SK-N-SH (cell line): Measurements from ENCODE around the gene MEIG1. TPM values are rescaled to one million over a fixed set of nuclear protein-coding genes. Genes with fewer than 3 reads are reported as not detected.

ENCODE experiments used
- CTCF ChIA-PET: fragments of 300-600, 350-600 bp; formaldehyde crosslinking; extraction: SDS; loops from one replicate; lab custom pipeline; 2021; lab: Yijun Ruan, JAX
- POLR2A ChIA-PET: fragments of 350-600 bp; sonication (Branson Sonifier 250); formaldehyde crosslinking; extraction: SDS; loops from one replicate; lab custom pipeline; 2020; ENCODE audit warnings: antibody characterized with exemption, inconsistent platforms; lab: Yijun Ruan, JAX
- DNase-seq: peaks from one replicate; pipeline ENCODE4 v3.0.0; 2012
- H2AFZ ChIP-seq: fragments of 200-600 bp; sonication (generic); 2 replicates; pipeline ENCODE4 v1.8.1; 2016; ENCODE audit warnings: antibody characterized with exemption, mild to moderate bottlenecking, low read depth
- H3F3A ChIP-seq: fragments of 200-600 bp; sonication (generic); replicated peaks from 2 replicates; pipeline ENCODE3; 2016; ENCODE audit warnings: antibody characterized with exemption, mild to moderate bottlenecking; ENCODE audit not compliant: insufficient read depth
- H3K27ac ChIP-seq, 2 experiments: fragments of 200-500 bp in 1 of 2; fragments of 200-600 bp in 1 of 2; sonication (Bioruptor generic) in 1 of 2; sonication (generic), shearing (Covaris generic) in 1 of 2; 2 replicates each; pipeline versions ENCODE4 v1.5.1 to v1.6.1; 2014 to 2016; ENCODE audit warnings: low read depth in 2 of 2, inconsistent platforms in 1 of 2, low read length in 1 of 2, mild to moderate bottlenecking in 1 of 2, mixed read lengths in 1 of 2
- H3K27me3 ChIP-seq: fragments of 200-600 bp; sonication (generic), shearing (Covaris generic); 2 replicates; pipeline ENCODE4 v1.6.1; 2016; ENCODE audit warnings: mixed run types; ENCODE audit not compliant: insufficient read depth
- H3K36me3 ChIP-seq, 2 experiments: fragments of 200-500 bp in 1 of 2; fragments of 200-600 bp in 1 of 2; sonication (Bioruptor generic) in 1 of 2; sonication (generic) in 1 of 2; replicated peaks in 1 of 2; 2 replicates each; pipeline versions ENCODE3 to v1.5.1; 2014 to 2016; ENCODE audit warnings: low read length in 1 of 2, mild to moderate bottlenecking in 1 of 2; ENCODE audit not compliant: insufficient read depth in 2 of 2, control insufficient read depth in 1 of 2
- H3K4me1 ChIP-seq, 2 experiments: fragments of 200-500 bp in 1 of 2; fragments of 200-600 bp in 1 of 2; sonication (Bioruptor generic) in 1 of 2; sonication (generic), shearing (Covaris generic) in 1 of 2; 2 replicates each; pipeline versions ENCODE4 v1.5.1 to v1.6.1; 2014 to 2016; ENCODE audit warnings: low read depth in 1 of 2, low read length in 1 of 2, mixed run types in 1 of 2; ENCODE audit not compliant: insufficient read depth in 2 of 2, control insufficient read depth in 1 of 2
- H3K4me2 ChIP-seq: fragments of 200-600 bp; sonication (generic), shearing (Covaris generic); 2 replicates; pipeline ENCODE4 v1.6.1; 2017; ENCODE audit warnings: mixed run types
- H3K4me3 ChIP-seq, 2 experiments: fragments of 200-500 bp in 1 of 2; fragments of 200-600 bp in 1 of 2; sonication (Bioruptor generic) in 1 of 2; sonication (generic), shearing (Covaris generic) in 1 of 2; 2 replicates each; pipeline versions ENCODE4 v1.5.1 to v1.8.1; 2014 to 2016; ENCODE audit warnings: low read depth in 2 of 2, inconsistent platforms in 1 of 2, low read length in 1 of 2, mild to moderate bottlenecking in 1 of 2, mixed read lengths in 1 of 2, moderate library complexity in 1 of 2
- H3K79me2 ChIP-seq: fragments of 200-600 bp; sonication (generic); 2 replicates; pipeline ENCODE4 v1.8.1; 2017; ENCODE audit warnings: mild to moderate bottlenecking; ENCODE audit not compliant: insufficient read depth
- H3K9ac ChIP-seq: fragments of 200-600 bp; sonication (generic); 2 replicates; pipeline ENCODE4 v1.6.1; 2017; ENCODE audit warnings: mixed run types
- H3K9me2 ChIP-seq: fragments of 200-600 bp; sonication (generic); 2 replicates; pipeline ENCODE4 v1.6.1; 2017; ENCODE audit warnings: mixed run types
- H3K9me3 ChIP-seq: fragments of 200-600 bp; sonication (generic); 2 replicates; pipeline ENCODE4 v1.6.1; 2017; ENCODE audit warnings: mixed run types, mild to moderate bottlenecking, moderate library complexity
- H4K20me1 ChIP-seq: fragments of 200-600 bp; sonication (generic); 2 replicates; pipeline ENCODE4 v1.6.1; 2017; ENCODE audit warnings: mild to moderate bottlenecking, mixed run types; ENCODE audit not compliant: insufficient read depth
- EZH2phosphoT487 ChIP-seq: fragments of 200-600 bp; sonication (generic); IDR thresholded peaks from 2 replicates; pipeline ENCODE4 v1.6.1; 2017; ENCODE audit warnings: low read depth, mixed run types, mild to moderate bottlenecking, antibody characterized with exemption, moderate library complexity, borderline replicate concordance
- FOSL2 ChIP-seq: IDR thresholded peaks from 2 replicates; pipeline ENCODE4 v1.4.0; 2012; ENCODE audit warnings: low read depth, mild to moderate bottlenecking, moderate library complexity, borderline replicate concordance
- FOXJ3 ChIP-seq: sonication (generic); formaldehyde crosslinking; IDR thresholded peaks from 2 replicates; pipeline ENCODE4 v1.5.1; 2020; ENCODE audit warnings: mild to moderate bottlenecking, missing genetic modification reagents
- MEF2A ChIP-seq: IDR thresholded peaks from 2 replicates; pipeline ENCODE4 v1.4.0; 2012; ENCODE audit warnings: low read depth, borderline replicate concordance
- NFIC ChIP-seq: IDR thresholded peaks from 2 replicates; pipeline ENCODE4 v1.4.0; 2012; ENCODE audit warnings: borderline replicate concordance
- NRF1 ChIP-seq: IDR thresholded peaks from 2 replicates; pipeline ENCODE4 v1.6.1; 2012; ENCODE audit warnings: low read depth, mild to moderate bottlenecking, low read length
- RAD21 ChIP-seq: IDR thresholded peaks from 2 replicates; pipeline ENCODE4 v1.6.1; 2012; ENCODE audit warnings: mild to moderate bottlenecking, low read length
- RXRA ChIP-seq: IDR thresholded peaks from 2 replicates; pipeline ENCODE4 v1.4.0; 2012; ENCODE audit warnings: low read depth, mild to moderate bottlenecking, borderline replicate concordance
- SMC3 ChIP-seq: IDR thresholded peaks from 2 replicates; pipeline ENCODE4 v1.6.1; 2012; ENCODE audit warnings: low read depth, low read length, improper control_type of control experiment
- TCF12 ChIP-seq: IDR thresholded peaks from 2 replicates; pipeline ENCODE4 v1.4.0; 2012
- TEAD4 ChIP-seq: IDR thresholded peaks from 2 replicates; pipeline ENCODE4 v1.4.0; 2012; ENCODE audit warnings: mild to moderate bottlenecking, borderline replicate concordance; ENCODE audit not compliant: insufficient read depth
- YY1 ChIP-seq: IDR thresholded peaks from 2 replicates; pipeline ENCODE4 v1.4.0; 2012; ENCODE audit warnings: low read depth, mild to moderate bottlenecking
- WGBS: methylation state at CpG from one replicate; pipeline ENCODE4 v1.1.6; 2017; ENCODE audit warnings: low lambda C conversion rate; 5-methylcytosine and 5-hydroxymethylcytosine counted together
- polyA plus RNA-seq, 3 experiments: library from polyadenylated mRNA; depleted of rRNA; stranded (reverse); fragments of >200 nt; gene quantifications; 2 replicates each; pipeline ENCODE4 v1.2.3, GENCODE V29; 2012
- TF ChIP-seq, protein P1 (sequence below): fragments of 150-350 bp; IDR thresholded peaks from 2 replicates; pipeline ENCODE4 v1.6.1; 2016; ENCODE audit warnings: mild to moderate bottlenecking, low read depth, low read length
- TF ChIP-seq, protein P2 (sequence below): IDR thresholded peaks from 2 replicates; pipeline ENCODE4 v1.4.0; 2012; ENCODE audit warnings: low read depth
- TF ChIP-seq, protein P3 (sequence below): IDR thresholded peaks from 2 replicates; pipeline ENCODE4; 2012

MEIG1 gene
- polyA plus RNA-seq, 1 of the 3 experiments (the other 2 are of a cell fraction) = 0.43 TPM

DNA sequence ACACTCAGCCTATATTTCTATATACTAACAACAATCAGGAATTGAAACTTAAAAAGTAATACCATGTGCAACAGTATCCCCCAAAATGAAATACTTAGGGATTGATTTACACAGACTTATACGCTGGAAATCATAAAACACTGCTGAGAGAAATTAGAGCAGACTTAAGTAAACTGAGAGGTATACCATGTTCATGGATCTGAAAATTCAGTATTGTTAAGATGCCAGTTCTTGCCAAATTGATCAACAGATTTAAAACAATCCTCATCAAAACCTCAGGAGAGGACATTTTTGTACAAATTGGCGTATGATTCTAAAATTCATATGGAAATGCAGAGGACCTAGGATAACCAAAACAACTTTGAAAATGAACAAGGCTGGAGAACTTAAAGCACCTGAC is 42.6 kb upstream of the MEIG1 start:
- CTCF ChIA-PET = no interaction called here
- no peaks in the 10 kb centered on the region for H3K4me1 ChIP-seq
- TF ChIP-seq NFIC = no peak
- no peak for TF ChIP-seq FOSL2
- TF ChIP-seq RXRA = no peak
- TF ChIP-seq SMC3 = no peak
- TF ChIP-seq TEAD4 = no peak
- no peak for TF ChIP-seq EZH2phosphoT487
- TF ChIP-seq, protein P1, sequence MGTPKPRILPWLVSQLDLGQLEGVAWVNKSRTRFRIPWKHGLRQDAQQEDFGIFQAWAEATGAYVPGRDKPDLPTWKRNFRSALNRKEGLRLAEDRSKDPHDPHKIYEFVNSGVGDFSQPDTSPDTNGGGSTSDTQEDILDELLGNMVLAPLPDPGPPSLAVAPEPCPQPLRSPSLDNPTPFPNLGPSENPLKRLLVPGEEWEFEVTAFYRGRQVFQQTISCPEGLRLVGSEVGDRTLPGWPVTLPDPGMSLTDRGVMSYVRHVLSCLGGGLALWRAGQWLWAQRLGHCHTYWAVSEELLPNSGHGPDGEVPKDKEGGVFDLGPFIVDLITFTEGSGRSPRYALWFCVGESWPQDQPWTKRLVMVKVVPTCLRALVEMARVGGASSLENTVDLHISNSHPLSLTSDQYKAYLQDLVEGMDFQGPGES = no peak
- TF ChIP-seq YY1 = no peak
- no peak for TF ChIP-seq RAD21
- TF ChIP-seq MEF2A = no peak
- TF ChIP-seq, protein P2, sequence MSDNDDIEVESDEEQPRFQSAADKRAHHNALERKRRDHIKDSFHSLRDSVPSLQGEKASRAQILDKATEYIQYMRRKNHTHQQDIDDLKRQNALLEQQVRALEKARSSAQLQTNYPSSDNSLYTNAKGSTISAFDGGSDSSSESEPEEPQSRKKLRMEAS = no peak
- TF ChIP-seq, protein P3, sequence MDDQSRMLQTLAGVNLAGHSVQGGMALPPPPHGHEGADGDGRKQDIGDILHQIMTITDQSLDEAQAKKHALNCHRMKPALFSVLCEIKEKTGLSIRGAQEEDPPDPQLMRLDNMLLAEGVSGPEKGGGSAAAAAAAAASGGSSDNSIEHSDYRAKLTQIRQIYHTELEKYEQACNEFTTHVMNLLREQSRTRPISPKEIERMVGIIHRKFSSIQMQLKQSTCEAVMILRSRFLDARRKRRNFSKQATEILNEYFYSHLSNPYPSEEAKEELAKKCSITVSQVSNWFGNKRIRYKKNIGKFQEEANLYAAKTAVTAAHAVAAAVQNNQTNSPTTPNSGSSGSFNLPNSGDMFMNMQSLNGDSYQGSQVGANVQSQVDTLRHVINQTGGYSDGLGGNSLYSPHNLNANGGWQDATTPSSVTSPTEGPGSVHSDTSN = no peak
- H3K9ac ChIP-seq = no peak overlapping the region
- peaks cover 10% of the 10 kb centered on the region for H3F3A ChIP-seq
- peaks cover 66 to 82% of the 10 kb centered on the region in 2 experiments for H3K36me3 ChIP-seq
- peaks cover 13% of the 10 kb centered on the region; the same call in 1 of the 2 replicates for H3K79me2 ChIP-seq
- DNase-seq = no peak
- POLR2A ChIA-PET = no interaction called here
- no peak overlapping the region for H3K4me3 ChIP-seq
- no peak overlapping the region for H2AFZ ChIP-seq
- no peak overlapping the region for H3K4me2 ChIP-seq
- H4K20me1 ChIP-seq = no peaks in the 10 kb centered on the region
- 93% methylated on average over 2 of the region's 2 CpGs for WGBS
- peaks cover 17% of the 10 kb centered on the region for H3K9me3 ChIP-seq
- no peaks in the 10 kb centered on the region for H3K27me3 ChIP-seq
- no peak overlapping the region for H3K27ac ChIP-seq
- H3K9me2 ChIP-seq = no peaks in the 10 kb centered on the region; the same call in 1 of the 2 replicates

DNA sequence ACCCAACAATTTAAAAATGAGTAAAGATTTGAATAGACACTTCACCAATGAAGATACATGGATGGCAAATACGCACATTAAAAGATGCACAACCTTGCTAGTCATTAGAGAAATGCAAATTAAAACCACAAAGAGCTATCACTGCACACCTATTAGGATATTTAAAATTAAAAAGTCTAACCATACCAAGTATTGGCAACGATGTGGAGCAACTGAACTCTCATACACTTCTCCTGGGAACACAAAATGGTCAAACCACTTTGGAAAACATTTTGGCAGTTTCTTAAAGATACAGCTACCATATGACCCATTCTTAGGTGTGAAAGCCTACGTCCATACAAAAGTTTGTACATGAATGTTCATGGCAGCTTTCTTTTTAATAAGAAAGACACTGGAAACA is 41.4 kb upstream of the MEIG1 start:
- no peak overlapping the region for H2AFZ ChIP-seq
- H3F3A ChIP-seq = peaks cover 8% of the 10 kb centered on the region
- peaks cover 17% of the 10 kb centered on the region for H3K9me3 ChIP-seq
- CTCF ChIA-PET = no interaction called here
- TF ChIP-seq FOXJ3 (no peak), NRF1 (no peak), TCF12 (no peak), NFIC (no peak)
- TF ChIP-seq, protein P1 = no peak
- TF ChIP-seq, all 33 proteins: peak for 0
- no peaks in the 10 kb centered on the region; the same call in 1 of the 2 replicates for H3K9me2 ChIP-seq
- no peaks in the 10 kb centered on the region for H3K4me1 ChIP-seq
- 98% methylated on average over 3 of the region's 3 CpGs for WGBS
- peaks cover 12% of the 10 kb centered on the region; the same call in 1 of the 2 replicates for H3K79me2 ChIP-seq
- DNase-seq = no peak
- no peak overlapping the region for H3K27ac ChIP-seq
- no peaks in the 10 kb centered on the region for H3K27me3 ChIP-seq
- H3K4me2 ChIP-seq = no peak overlapping the region
- no peak overlapping the region for H3K4me3 ChIP-seq
- POLR2A ChIA-PET = no interaction called here
- H4K20me1 ChIP-seq = no peaks in the 10 kb centered on the region
- H3K36me3 ChIP-seq = peaks cover 72 to 74% of the 10 kb centered on the region in 2 experiments
- H3K9ac ChIP-seq = no peak overlapping the region
